ENCODE results near the gene KRTCAP2. TPM values are rescaled to one million over a fixed set of nuclear protein-coding genes. Genes with fewer than 3 reads are reported as not detected.
"Not testable (repeated sequence)": the region's sequence is repeated elsewhere in the genome, so short reads cannot be mapped to it uniquely, and the experiment has no call there.

The KRTCAP2 gene
- total RNA-seq = 146 TPM

DNA sequence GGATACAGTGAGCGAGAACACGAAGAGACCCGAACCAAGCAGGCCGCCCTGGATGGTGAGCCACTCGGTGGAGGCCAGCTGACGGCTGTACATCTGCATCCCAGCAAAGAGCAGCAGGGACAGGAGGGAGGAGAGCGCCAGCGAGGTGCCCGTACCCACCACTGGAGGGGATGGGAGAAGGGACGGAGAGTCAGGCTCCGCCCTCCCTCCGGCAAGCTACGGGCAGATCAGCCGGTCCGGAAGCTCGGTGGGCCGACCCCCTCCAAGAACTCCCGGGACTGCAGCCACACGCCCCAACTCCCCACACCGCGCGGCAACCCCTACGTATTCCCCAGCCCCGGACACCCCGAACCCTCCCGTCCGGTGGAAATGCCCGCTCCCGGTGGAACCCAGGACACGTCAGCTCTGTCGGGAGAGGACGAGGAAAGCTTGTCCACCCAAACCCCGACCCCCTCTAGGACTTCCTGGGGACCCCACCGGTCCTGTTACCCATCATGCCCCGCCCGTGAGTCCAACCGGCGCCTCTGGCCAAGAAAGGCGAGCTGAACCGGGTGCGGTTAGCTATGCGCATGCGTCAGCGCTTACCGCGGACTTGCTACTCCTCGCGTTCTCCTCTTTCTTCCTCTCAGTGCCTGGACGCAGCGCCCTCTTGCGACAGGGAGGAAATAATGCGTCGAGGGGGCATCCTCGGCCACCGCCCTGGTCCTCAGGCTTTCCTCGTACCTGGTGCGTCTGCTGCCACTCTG, at the start of gene KRTCAP2:
TSS of gene KRTCAP2 (minus strand) at position 573 of the 746 bp plus-strand sequence. CDS start at position 493, 80 bp downstream.
- H3K4me1 ChIP-seq = peaks cover 10 to 15% of the 10 kb centered on the region in 2 donors
- peak within 1 kb of the TSS; percentile 76 to 84 for H3K4me3 ChIP-seq
- intact Hi-C loops (cut with DNase I) = loop anchor here (1.0 to 5.0 kb wide), 3 partner anchors 33 to 54 kb away; partner anchors contain the start of genes DPM3 and EFNA1
- TF ChIP-seq, protein P1, sequence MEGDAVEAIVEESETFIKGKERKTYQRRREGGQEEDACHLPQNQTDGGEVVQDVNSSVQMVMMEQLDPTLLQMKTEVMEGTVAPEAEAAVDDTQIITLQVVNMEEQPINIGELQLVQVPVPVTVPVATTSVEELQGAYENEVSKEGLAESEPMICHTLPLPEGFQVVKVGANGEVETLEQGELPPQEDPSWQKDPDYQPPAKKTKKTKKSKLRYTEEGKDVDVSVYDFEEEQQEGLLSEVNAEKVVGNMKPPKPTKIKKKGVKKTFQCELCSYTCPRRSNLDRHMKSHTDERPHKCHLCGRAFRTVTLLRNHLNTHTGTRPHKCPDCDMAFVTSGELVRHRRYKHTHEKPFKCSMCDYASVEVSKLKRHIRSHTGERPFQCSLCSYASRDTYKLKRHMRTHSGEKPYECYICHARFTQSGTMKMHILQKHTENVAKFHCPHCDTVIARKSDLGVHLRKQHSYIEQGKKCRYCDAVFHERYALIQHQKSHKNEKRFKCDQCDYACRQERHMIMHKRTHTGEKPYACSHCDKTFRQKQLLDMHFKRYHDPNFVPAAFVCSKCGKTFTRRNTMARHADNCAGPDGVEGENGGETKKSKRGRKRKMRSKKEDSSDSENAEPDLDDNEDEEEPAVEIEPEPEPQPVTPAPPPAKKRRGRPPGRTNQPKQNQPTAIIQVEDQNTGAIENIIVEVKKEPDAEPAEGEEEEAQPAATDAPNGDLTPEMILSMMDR (IDR thresholded peaks at IDR 0.05) = peak; percentile 87 to 95 (median 90)
- H3K9me3 ChIP-seq = no peaks in the 10 kb centered on the region
- peak; percentile 84 to 98 for DNase-seq (ENCODE audit: low spot score in 2 of 2)
- no peaks in the 10 kb centered on the region for H3K27me3 ChIP-seq
- H3K27ac ChIP-seq = peak within 1 kb of the TSS; percentile 92 to 93
- H3K36me3 ChIP-seq = peaks cover 7 to 24% of the 10 kb centered on the region in 2 donors

DNA sequence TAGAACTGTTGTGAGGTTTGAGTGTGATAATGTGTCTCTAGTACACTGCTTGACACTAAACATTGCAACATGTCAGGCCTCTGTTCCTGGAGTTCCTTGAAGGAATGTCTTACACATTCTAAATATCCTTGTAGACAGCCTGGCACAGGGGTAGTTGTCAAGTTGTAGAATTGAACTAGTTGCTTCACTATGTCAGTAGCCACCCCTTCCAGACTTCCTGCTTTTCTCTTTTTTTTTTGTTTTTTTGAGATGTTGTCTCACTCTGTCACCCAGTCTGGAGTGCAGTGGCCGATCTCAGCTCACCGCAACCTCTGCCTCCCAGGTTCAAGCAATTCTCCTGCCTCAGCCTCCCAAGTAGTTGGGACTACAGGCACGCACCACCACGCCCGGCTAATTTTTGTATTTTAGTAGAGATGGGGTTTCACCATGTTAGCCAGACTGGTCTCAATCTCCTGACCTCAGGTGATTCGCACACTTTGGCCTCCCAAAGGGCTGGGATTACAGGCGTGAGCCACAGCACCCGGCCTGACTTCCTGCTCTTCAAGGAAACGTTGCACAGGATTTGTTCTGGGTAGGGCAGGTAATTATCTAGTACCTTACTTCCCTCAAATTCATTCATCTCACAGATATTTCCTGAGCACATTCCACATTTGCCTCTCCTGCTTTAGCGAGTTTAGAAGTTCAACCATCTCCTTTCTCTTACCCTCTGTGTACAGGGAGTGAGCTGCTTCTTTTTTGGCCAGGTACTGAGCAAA, 47.3 kb upstream of the KRTCAP2 start:
- H3K4me3 ChIP-seq; intact Hi-C loops (cut with DNase I); H3K27me3 ChIP-seq; DNase-seq (ENCODE audit: low spot score in 2 of 2); H3K9me3 ChIP-seq; H3K36me3 ChIP-seq; H3K27ac ChIP-seq: not testable (repeated sequence)
- peaks cover 0 to 14% of the 10 kb centered on the region in 2 donors for H3K4me1 ChIP-seq

GRCh38 chr1:155219592-155220031, 46.5 kb upstream of the KRTCAP2 start:
- TF ChIP-seq, protein P1 (IDR thresholded peaks at IDR 0.05) = no peak
- Histone ChIP-seq H3K4me3 (peak overlapping the region in 1 of 2 donors; percentile 3), H3K9me3 (no peaks in the 10 kb centered on the region), H3K27ac (no peak overlapping the region), H3K27me3 (no peaks in the 10 kb centered on the region), H3K36me3 (peaks cover 5% of the 10 kb centered on the region in 2 donors), H3K4me1 (peaks cover 0 to 11% of the 10 kb centered on the region in 2 donors)
- DNase-seq (ENCODE audit: low spot score in 2 of 2) = no peak
- intact Hi-C loops (cut with DNase I) = no loop called here

GRCh38 chr1:155218854-155219591, 45.9 kb upstream of the KRTCAP2 start:
- peak overlapping the region; percentile 3 to 38 for H3K4me3 ChIP-seq
- peaks cover 5% of the 10 kb centered on the region in 2 donors for H3K36me3 ChIP-seq
- no peaks in the 10 kb centered on the region for H3K9me3 ChIP-seq
- peaks cover 0 to 7% of the 10 kb centered on the region in 2 donors for H3K4me1 ChIP-seq
- no peak overlapping the region for H3K27ac ChIP-seq
- TF ChIP-seq, protein P1 (IDR thresholded peaks at IDR 0.05) = no peak
- intact Hi-C loops (cut with DNase I) = no loop called here
- no peaks in the 10 kb centered on the region for H3K27me3 ChIP-seq
- no peak for DNase-seq (ENCODE audit: low spot score in 2 of 2)

GRCh38 chr1:155214702-155215101, 41.6 kb upstream of the KRTCAP2 start:
- H3K9me3 ChIP-seq; H3K36me3 ChIP-seq; H3K27ac ChIP-seq; DNase-seq (ENCODE audit: low spot score in 2 of 2); H3K4me3 ChIP-seq; H3K27me3 ChIP-seq; intact Hi-C loops (cut with DNase I); H3K4me1 ChIP-seq: not testable (repeated sequence)

DNA sequence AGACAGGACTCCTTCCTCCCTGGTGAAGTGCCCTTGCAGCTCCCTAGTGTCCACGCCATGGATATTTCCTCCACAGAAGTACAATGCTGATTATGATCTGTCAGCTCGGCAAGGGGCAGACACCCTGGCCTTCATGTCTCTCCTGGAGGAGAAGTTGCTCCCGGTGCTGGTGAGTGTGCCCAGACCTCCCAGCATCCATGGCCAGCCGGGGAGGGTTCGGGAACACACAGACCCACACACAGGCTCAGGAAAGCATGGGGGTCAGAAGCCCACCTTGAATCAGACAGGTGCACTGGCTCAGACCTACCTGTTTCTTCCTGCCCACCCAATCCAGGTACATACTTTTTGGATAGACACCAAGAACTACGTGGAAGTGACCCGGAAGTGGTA, 38.9 kb upstream of the KRTCAP2 start:
- H3K36me3 ChIP-seq; H3K4me3 ChIP-seq; H3K9me3 ChIP-seq; DNase-seq (ENCODE audit: low spot score in 2 of 2); H3K27me3 ChIP-seq; intact Hi-C loops (cut with DNase I): not testable (repeated sequence)
- Histone ChIP-seq H3K4me1 (peaks cover 7 to 17% of the 10 kb centered on the region in 2 donors), H3K27ac (peak overlapping the region; percentile 49 to 99)

DNA sequence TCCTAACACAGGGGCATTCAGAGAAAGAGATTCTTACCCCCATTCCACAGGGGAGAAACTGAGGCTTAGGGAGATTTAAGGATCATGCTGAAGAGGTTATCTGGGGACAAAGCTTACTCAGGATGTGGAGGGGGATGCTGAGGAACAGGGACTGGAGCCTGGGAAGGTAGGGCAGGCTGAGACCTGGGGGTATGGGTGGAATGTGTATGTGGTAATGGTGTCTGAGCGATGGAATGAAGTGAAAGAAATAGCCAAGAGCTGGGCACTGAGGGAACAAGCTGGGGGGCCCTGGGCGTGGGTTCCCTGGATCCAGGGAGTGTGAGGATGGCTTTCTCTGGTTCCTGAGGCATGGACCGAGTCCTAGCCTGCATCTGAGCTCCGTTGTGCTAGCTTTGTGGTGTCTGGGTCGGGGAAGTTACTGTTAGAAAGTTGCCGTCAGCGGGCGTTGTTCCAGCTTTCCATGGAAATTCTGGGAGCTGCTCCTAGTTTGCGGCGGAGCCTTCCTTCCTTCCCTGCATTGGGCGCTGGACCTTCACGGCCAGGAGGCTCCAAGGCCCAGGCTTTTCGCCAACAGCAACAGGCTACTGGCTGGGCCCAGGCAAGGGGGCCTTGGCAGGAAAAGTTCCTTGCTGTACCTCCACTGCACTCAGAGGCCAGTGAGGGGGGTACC, 38.4 kb upstream of the KRTCAP2 start:
- Histone ChIP-seq H3K27ac (peak overlapping the region; percentile 49 to 99), H3K4me1 (peaks cover 7 to 22% of the 10 kb centered on the region in 2 donors)
- H3K27me3 ChIP-seq; DNase-seq (ENCODE audit: low spot score in 2 of 2); H3K36me3 ChIP-seq; H3K9me3 ChIP-seq; H3K4me3 ChIP-seq; intact Hi-C loops (cut with DNase I): not testable (repeated sequence)
